Measurements from ENCODE around the gene EXOC6. TPM values are rescaled to one million over a fixed set of nuclear protein-coding genes. Genes with fewer than 3 reads are reported as not detected.
A peak's percentile ranks its signal among the peaks of the same experiment; 100 is the strongest.

The EXOC6 gene
- total and polyA plus RNA-seq, 2 of the 13 experiments (the other 11 are each of a cell fraction or from before 2014, with no cell fraction given): 22.2 to 29.2 TPM

GRCh38 chr10:93071674-93072224 lies 223.4 kb downstream of the EXOC6 start (continued):
- TF ChIP-seq KDM2A (CRISPR knock-in tag; IDR thresholded peaks at IDR 0.05; ENCODE audit: borderline replicate concordance, low read depth): peak; percentile 65
- no peak for TF ChIP-seq ZSCAN20 (CRISPR knock-in tag; IDR thresholded peaks at IDR 0.05; ENCODE audit: borderline replicate concordance)
- TF ChIP-seq HDAC2 (CRISPR knock-in tag; IDR thresholded peaks at IDR 0.05): peak; percentile 71; the same call in 1 of the 2 replicates
- TF ChIP-seq ATF4 (CRISPR knock-in tag; IDR thresholded peaks at IDR 0.05): no peak
- TF ChIP-seq REXO4 (CRISPR knock-in tag; IDR thresholded peaks at IDR 0.05; ENCODE audit: borderline replicate concordance): no peak
- TF ChIP-seq ATF5 (CRISPR knock-in tag; IDR thresholded peaks at IDR 0.05; ENCODE audit: low read depth): no peak
- TF ChIP-seq ZSCAN31 (CRISPR knock-in tag; IDR thresholded peaks at IDR 0.05; ENCODE audit: low read depth): no peak
- TF ChIP-seq ZMYM2 (CRISPR knock-in tag; IDR thresholded peaks at IDR 0.05): no peak
- no peak for TF ChIP-seq TAF15 (IDR thresholded peaks at IDR 0.05; ENCODE audit: low read depth, low read length, poor library complexity, severe bottlenecking)
- TF ChIP-seq SP5 (CRISPR knock-in tag; IDR thresholded peaks at IDR 0.05; ENCODE audit: borderline replicate concordance, low read depth): peak; percentile 53; the same call in 1 of the 2 replicates
- no peak for TF ChIP-seq NONO (IDR thresholded peaks at IDR 0.05)
- peak; percentile 60 for TF ChIP-seq NONO (CRISPR knock-in tag; conservative IDR thresholded peaks at IDR 0.05)
- no peak for TF ChIP-seq SP1 (IDR thresholded peaks at IDR 0.05)
- TF ChIP-seq SP1 (CRISPR knock-in tag; IDR thresholded peaks at IDR 0.05): peak; percentile 60
- TF ChIP-seq ZNF615 (CRISPR knock-in tag; IDR thresholded peaks at IDR 0.05; ENCODE audit: borderline replicate concordance): no peak
- TF ChIP-seq MIXL1 (CRISPR knock-in tag; IDR thresholded peaks at IDR 0.05): peak; percentile 39; the same call in 1 of the 2 replicates
- no peak for TF ChIP-seq SMYD3 (CRISPR knock-in tag; IDR thresholded peaks at IDR 0.05)
- peak; percentile 32; the same call in 1 of the 2 replicates for TF ChIP-seq ZFP91 (CRISPR knock-in tag; IDR thresholded peaks at IDR 0.05; ENCODE audit: borderline replicate concordance)
- 0 out of 2 replicates have a peak, but pooled peaks have one; percentile 25 for TF ChIP-seq DMAP1 (CRISPR knock-in tag; IDR thresholded peaks at IDR 0.05)
- TF ChIP-seq MAX (IDR thresholded peaks at IDR 0.05): no peak
- peak; percentile 98 for TF ChIP-seq RXRB (CRISPR knock-in tag; IDR thresholded peaks at IDR 0.05; ENCODE audit: borderline replicate concordance)
- TF ChIP-seq SYNCRIP (IDR thresholded peaks at IDR 0.05; ENCODE audit: insufficient read depth, low read depth, low read length): no peak
- TF ChIP-seq ZNF574 (CRISPR knock-in tag; IDR thresholded peaks at IDR 0.05): peak; percentile 50
- TF ChIP-seq PAWR (CRISPR knock-in tag; IDR thresholded peaks at IDR 0.05; ENCODE audit: borderline replicate concordance): no peak
- TF ChIP-seq ZNF607 (CRISPR knock-in tag; IDR thresholded peaks at IDR 0.05; ENCODE audit: borderline replicate concordance): no peak; the same call in 1 of the 2 replicates
